Small intestine (tissue), 7 donors: ENCODE results near the gene COL25A1. TPM values are rescaled to one million over a fixed set of nuclear protein-coding genes. Genes with fewer than 3 reads are reported as not detected.
"Not testable (repeated sequence)": the region's sequence is repeated elsewhere in the genome, so short reads cannot be mapped to it uniquely, and the experiment has no call there.

Experiments used
- DNase-seq, 2 donors: peaks; one replicate each; pipeline versions ENCODE4 v3.0.0 to v3.0.0-alpha.2; 2013
- FAIRE-seq: peaks from 2 replicates; lab custom pipeline; 2012; peaks lifted over from hg19 to GRCh38; lab: Jason Lieb, UNC
- H3K27ac ChIP-seq, 3 donors: one replicate each; pipeline ENCODE4 v1.5.1; 2013; ENCODE audit warnings: low read length in 2 of 3, mild to moderate bottlenecking in 2 of 3, control low read depth in 1 of 3, inconsistent platforms in 1 of 3, low read depth in 1 of 3, moderate library complexity in 1 of 3
- H3K27me3 ChIP-seq, 3 donors: one replicate each; pipeline ENCODE4 v1.6.1; 2013; ENCODE audit warnings: low read length in 3 of 3, inconsistent platforms in 1 of 3; ENCODE audit not compliant: control insufficient read depth in 3 of 3, insufficient read depth in 3 of 3
- H3K36me3 ChIP-seq, 3 donors: one replicate each; pipeline ENCODE4 v1.6.1; 2013; ENCODE audit warnings: low read length in 3 of 3, inconsistent platforms in 1 of 3, low read depth in 1 of 3, mild to moderate bottlenecking in 1 of 3, moderate library complexity in 1 of 3; ENCODE audit not compliant: control insufficient read depth in 3 of 3, insufficient read depth in 2 of 3
- H3K4me1 ChIP-seq, 3 donors: one replicate each; pipeline ENCODE4 v1.6.1; 2013; ENCODE audit warnings: low read length in 2 of 3, inconsistent platforms in 1 of 3, low read depth in 1 of 3, mild to moderate bottlenecking in 1 of 3, moderate library complexity in 1 of 3; ENCODE audit not compliant: control insufficient read depth in 3 of 3, insufficient read depth in 2 of 3
- H3K4me3 ChIP-seq, 3 donors: one replicate each; pipeline ENCODE4 v1.5.1; 2013; ENCODE audit warnings: low read length in 3 of 3, control low read depth in 1 of 3, inconsistent platforms in 1 of 3, low read depth in 1 of 3, mild to moderate bottlenecking in 1 of 3, moderate library complexity in 1 of 3
- H3K9me3 ChIP-seq, 2 donors: one replicate each; pipeline ENCODE4 v1.6.1; 2013; ENCODE audit warnings: low read depth in 1 of 2, low read length in 1 of 2; ENCODE audit not compliant: control insufficient read depth in 2 of 2, insufficient read depth in 1 of 2
- WGBS, 3 donors: extraction: QIAGEN DNeasy Blood & Tissue Kit; methylation state at CpG; one replicate each; pipeline ENCODE4 v1.1.7; 2013; 5-methylcytosine and 5-hydroxymethylcytosine counted together
- polyA plus RNA-seq, 4 donors: library from polyadenylated mRNA; stranded (reverse) in 3 of 4; unstranded in 1 of 4; fragments of 200-250 nt in 3 of 4; fragments of 120-200 nt in 1 of 4; gene quantifications; one replicate each; pipeline versions ENCODE4 v1.2.1 to v1.2.3, GENCODE V29; 2013
- donor health status: healthy with polysubstance abuse.
- donor health status: control.
- donor health status: control.
- donor health status: Bipolar disorder and iron deficiency.
- donor health status: healthy.

Gene COL25A1
- polyA plus RNA-seq, 4 donors = 0.24 to 6.2 (median 2.5) TPM

- Histone ChIP-seq H3K27me3 (no peaks in the 10 kb centered on the region), H3K9me3 (no peaks in the 10 kb centered on the region), H3K27ac (no peak overlapping the region), H3K36me3 (no peaks in the 10 kb centered on the region), H3K4me1 (no peaks in the 10 kb centered on the region), H3K4me3 (no peak overlapping the region)
- 79 to 92% (median 92%) methylated on average over 1 of the region's 1 CpG for WGBS, 3 donors
- DNase-seq (no peak), FAIRE-seq (no peak)
These were observed 296.9 kb downstream of the COL25A1 start for GRCh38 chr4:109005523-109005922.

GRCh38 chr4:109004418-109004817 lies 298.0 kb downstream of the COL25A1 start:
- H3K4me3 ChIP-seq = no peak overlapping the region
- no peaks in the 10 kb centered on the region for H3K36me3 ChIP-seq
- no peak overlapping the region for H3K27ac ChIP-seq
- no peak for DNase-seq
- H3K27me3 ChIP-seq = no peaks in the 10 kb centered on the region
- no peaks in the 10 kb centered on the region for H3K4me1 ChIP-seq
- no peak for FAIRE-seq
- no peaks in the 10 kb centered on the region for H3K9me3 ChIP-seq
- 78 to 85% (median 85%) methylated on average over 4 of the region's 4 CpGs for WGBS, 3 donors

- no peaks in the 10 kb centered on the region for H3K9me3 ChIP-seq
- no peak overlapping the region for H3K27ac ChIP-seq
- FAIRE-seq = no peak
- H3K4me3 ChIP-seq = no peak overlapping the region
- WGBS, 3 donors = 89 to 96% (median 92%) methylated on average over 2 of the region's 2 CpGs
- DNase-seq = no peak
- H3K4me1 ChIP-seq = no peaks in the 10 kb centered on the region
- no peaks in the 10 kb centered on the region for H3K36me3 ChIP-seq
- no peaks in the 10 kb centered on the region for H3K27me3 ChIP-seq
These were observed 298.5 kb downstream of the COL25A1 start for GRCh38 chr4:109003964-109004363.

- no peak for FAIRE-seq
These were observed 310.7 kb downstream of the COL25A1 start for GRCh38 chr4:108991551-108992328.

GRCh38 chr4:108988464-108989195 lies 313.8 kb downstream of the COL25A1 start:
- DNase-seq (peak in 1 of 2 donors; percentile 11), FAIRE-seq (no peak)
- H3K27ac ChIP-seq = no peak overlapping the region
- WGBS, 3 donors = 65 to 76% (median 73%) methylated on average over 5 of the region's 5 CpGs
- no peak overlapping the region for H3K4me3 ChIP-seq
- H3K4me1 ChIP-seq = no peaks in the 10 kb centered on the region
- H3K9me3 ChIP-seq = no peaks in the 10 kb centered on the region
- H3K36me3 ChIP-seq = no peaks in the 10 kb centered on the region
- no peaks in the 10 kb centered on the region for H3K27me3 ChIP-seq

More at GRCh38 chr4:108991551-108992328, 310.7 kb downstream of the COL25A1 start:
- Histone ChIP-seq H3K27me3 (no peaks in the 10 kb centered on the region), H3K4me3 (no peak overlapping the region), H3K9me3 (no peaks in the 10 kb centered on the region), H3K36me3 (no peaks in the 10 kb centered on the region), H3K4me1 (no peaks in the 10 kb centered on the region), H3K27ac (no peak overlapping the region)
- WGBS, 3 donors = 86 to 93% (median 92%) methylated on average over 5 of the region's 5 CpGs
- DNase-seq = no peak

GRCh38 chr4:108984495-108984894 lies 318.0 kb downstream of the COL25A1 start:
- not testable (repeated sequence) for DNase-seq, H3K36me3 ChIP-seq, H3K27me3 ChIP-seq, H3K27ac ChIP-seq, H3K4me3 ChIP-seq, FAIRE-seq, H3K4me1 ChIP-seq, H3K9me3 ChIP-seq
- WGBS, 3 donors = 96 to 98% (median 97%) methylated on average over 19 to 30 of the region's 30 CpGs

GRCh38 chr4:108982402-108983185 lies 319.9 kb downstream of the COL25A1 start:
- no peaks in the 10 kb centered on the region for H3K27me3 ChIP-seq
- no peak for FAIRE-seq
- peak; percentile 58 for DNase-seq
- H3K4me1 ChIP-seq = peaks cover 0 to 5% (median 0%) of the 10 kb centered on the region in 3 donors
- H3K27ac ChIP-seq = peak overlapping the region in 1 of 3 donors; percentile 34
- 27 to 71% (median 47%) methylated on average over 6 of the region's 6 CpGs for WGBS, 3 donors
- H3K36me3 ChIP-seq = no peaks in the 10 kb centered on the region
- no peak overlapping the region for H3K4me3 ChIP-seq
- H3K9me3 ChIP-seq = no peaks in the 10 kb centered on the region
